Activated CD8-positive, alpha-beta memory T cell treated with anti-CD3 and anti-CD28 coated beads for 36 hours (primary cell): ENCODE measurements around the gene IPO13. TPM values are rescaled to one million over a fixed set of nuclear protein-coding genes. Genes with fewer than 3 reads are reported as not detected.

Experiments
- CTCF ChIA-PET: fragments of 350-600 bp; sonication (Branson Sonifier 250); formaldehyde crosslinking; loops from one replicate; lab custom pipeline; 2021; ENCODE audit warnings: antibody characterized with exemption; lab: Charles Lee
- POLR2A ChIA-PET: fragments of 350-600 bp; sonication (Branson Sonifier 250); formaldehyde crosslinking; loops from one replicate; lab custom pipeline; 2021; ENCODE audit warnings: antibody characterized with exemption; lab: Charles Lee
- total RNA-seq, 2 experiments: library from RNA; stranded (reverse); gene quantifications; one replicate each; pipeline ENCODE4 v1.2.3, GENCODE V29; 2021

IPO13 gene
- 10 to 100 TPM; 24.9 to 29.1 TPM for total RNA-seq

GRCh38 chr1:43946236-43947060 lies at the start of gene IPO13:
Gene IPO13, plus strand, starts transcription at chr1:43946950. Its CDS starts 651 bp downstream, at chr1:43947601.
- POLR2A ChIA-PET = interaction anchor here (1.6 kb wide), 1 partner anchor 296 kb away, joined by 5 read pairs; the partner anchor contains the start of gene KDM4A
- CTCF ChIA-PET = interaction anchor here (0.8 to 8.4 kb wide), 7 partner anchors 11 to 413 kb away, joined by 3 to 72 read pairs (median 4); partner anchors contain the start of genes ARTN and DPH2

- ChIA-PET CTCF (no interaction called here), POLR2A (no interaction called here)
These were observed 47.8 kb upstream of the IPO13 start for GRCh38 chr1:43898981-43899380.

GRCh38 chr1:43900386-43900785 lies 46.4 kb upstream of the IPO13 start:
- CTCF ChIA-PET = no interaction called here
- POLR2A ChIA-PET = no interaction called here

- ChIA-PET POLR2A (no interaction called here), CTCF (no interaction called here)
These were observed 45.4 kb upstream of the IPO13 start for GRCh38 chr1:43901196-43901961.

- CTCF ChIA-PET = no interaction called here
- POLR2A ChIA-PET = no interaction called here
These were observed 44.5 kb upstream of the IPO13 start for GRCh38 chr1:43902058-43902831.

GRCh38 chr1:43904660-43905551 lies 41.8 kb upstream of the IPO13 start:
- POLR2A ChIA-PET = no interaction called here

GRCh38 chr1:43908226-43908625 lies 38.5 kb upstream of the IPO13 start:
- ChIA-PET POLR2A (no interaction called here), CTCF (no interaction called here)

More at GRCh38 chr1:43904660-43905551, 41.8 kb upstream of the IPO13 start:
- CTCF ChIA-PET = no interaction called here

GRCh38 chr1:43908858-43909257 lies 37.9 kb upstream of the IPO13 start:
- ChIA-PET POLR2A (no interaction called here), CTCF (no interaction called here)

- CTCF ChIA-PET = no interaction called here
These were observed 36.4 kb upstream of the IPO13 start for GRCh38 chr1:43910343-43910742.

GRCh38 chr1:43912607-43913006 lies 34.1 kb upstream of the IPO13 start:
- POLR2A ChIA-PET = interaction anchor here (0.5 kb wide), 1 partner anchor 129 kb away, joined by 4 read pairs; no protein-coding TSS in a partner anchor

More at GRCh38 chr1:43910343-43910742, 36.4 kb upstream of the IPO13 start:
- POLR2A ChIA-PET = no interaction called here

GRCh38 chr1:43913051-43913501 lies 33.7 kb upstream of the IPO13 start:
- ChIA-PET POLR2A (no interaction called here), CTCF (interaction anchor here (1.3 kb wide), 1 partner anchor 22 kb away, joined by 5 read pairs; no protein-coding TSS in a partner anchor)

More at GRCh38 chr1:43912607-43913006, 34.1 kb upstream of the IPO13 start:
- CTCF ChIA-PET = interaction anchor here (1.3 kb wide), 1 partner anchor 22 kb away, joined by 5 read pairs; no protein-coding TSS in a partner anchor

GRCh38 chr1:43913666-43914360 lies 32.9 kb upstream of the IPO13 start:
- CTCF ChIA-PET = interaction anchor here (1.3 kb wide), 1 partner anchor 21 kb away, joined by 5 read pairs; no protein-coding TSS in a partner anchor
- POLR2A ChIA-PET = no interaction called here

- ChIA-PET CTCF (no interaction called here), POLR2A (no interaction called here)
These were observed 31.9 kb upstream of the IPO13 start for GRCh38 chr1:43914576-43915525.

GRCh38 chr1:43919906-43920305 lies 26.8 kb upstream of the IPO13 start:
- CTCF ChIA-PET = interaction anchor here (2.1 kb wide), 1 partner anchor 15 kb away, joined by 6 read pairs; no protein-coding TSS in a partner anchor
- POLR2A ChIA-PET = no interaction called here

- POLR2A ChIA-PET = no interaction called here
- CTCF ChIA-PET = no interaction called here
These were observed 25.7 kb upstream of the IPO13 start for GRCh38 chr1:43921022-43921421.

GRCh38 chr1:43924516-43924915 lies 22.2 kb upstream of the IPO13 start:
- CTCF ChIA-PET = interaction anchor here (1.4 kb wide), 1 partner anchor 10 kb away, joined by 6 read pairs; no protein-coding TSS in a partner anchor
- POLR2A ChIA-PET = no interaction called here
